HCEC 1CT (cell line): ENCODE measurements around the gene MBTPS1.

Source experiments
- DNase-seq: peaks from one replicate; pipeline ENCODE4 v3.0.0-alpha.2; 2017

The MBTPS1 gene

GRCh38 chr16:84049403-84050060, 67.2 kb downstream of the MBTPS1 start:
- DNase-seq, result no peak

- DNase-seq, result no peak
These were observed 67.9 kb downstream of the MBTPS1 start for GRCh38 chr16:84048871-84049270.

GRCh38 chr16:84048270-84048669, 68.5 kb downstream of the MBTPS1 start:
- DNase-seq, result no peak

GRCh38 chr16:84047626-84048025, 69.1 kb downstream of the MBTPS1 start:
- DNase-seq, result no peak

- DNase-seq, result no peak
These were observed 69.5 kb downstream of the MBTPS1 start for GRCh38 chr16:84047206-84047605.

- DNase-seq, result no peak
These were observed 70.8 kb downstream of the MBTPS1 start for GRCh38 chr16:84045818-84046470.

- no peak for DNase-seq
These were observed 71.5 kb downstream of the MBTPS1 start for GRCh38 chr16:84045001-84045817.

- peak; percentile 3 for DNase-seq
These were observed 72.6 kb downstream of the MBTPS1 start for GRCh38 chr16:84044118-84044488.

- DNase-seq, result no peak
These were observed 73.1 kb downstream of the MBTPS1 start for GRCh38 chr16:84043486-84044117.

- no peak for DNase-seq
These were observed 73.8 kb downstream of the MBTPS1 start for GRCh38 chr16:84042879-84043485.

GRCh38 chr16:84042308-84042878, 74.3 kb downstream of the MBTPS1 start, which contains the start of gene SLC38A8:
TSS of gene SLC38A8 (minus strand) at chr16:84042795. CDS start at chr16:84042157, 638 bp downstream.
- DNase-seq, result no peak

- DNase-seq, result no peak
These were observed 74.9 kb downstream of the MBTPS1 start for GRCh38 chr16:84041881-84042280.

- no peak for DNase-seq
These were observed 75.6 kb downstream of the MBTPS1 start for GRCh38 chr16:84040823-84041820.

GRCh38 chr16:84040226-84040822, 76.4 kb downstream of the MBTPS1 start:
- DNase-seq, result no peak

- DNase-seq, result no peak
These were observed 77.0 kb downstream of the MBTPS1 start for GRCh38 chr16:84039696-84040095.

GRCh38 chr16:84038469-84038868, 78.3 kb downstream of the MBTPS1 start:
- DNase-seq, result no peak

- DNase-seq, result no peak
These were observed 79.7 kb downstream of the MBTPS1 start for GRCh38 chr16:84036982-84037425.

GRCh38 chr16:84036131-84036530, 80.6 kb downstream of the MBTPS1 start:
- no peak for DNase-seq

- no peak for DNase-seq
These were observed 82.2 kb downstream of the MBTPS1 start for GRCh38 chr16:84034516-84034915.
